ENCODE data around the gene KIRREL3. TPM values are rescaled to one million over a fixed set of nuclear protein-coding genes. Genes with fewer than 3 reads are reported as not detected.

KIRREL3 gene
- total and polyA plus RNA-seq, 2 experiments from 2014 or later = 16.1 to 35.6 TPM

GRCh38 chr11:126800009-126800408, 200.6 kb downstream of the KIRREL3 start:
- DNase-seq = peak; percentile 94

GRCh38 chr11:126797457-126798169, 203.0 kb downstream of the KIRREL3 start:
- 86 to 90% methylated on average over 5 of the region's 5 CpGs for WGBS, 2 experiments (ENCODE audit: low coverage in 1 of 2, low lambda C conversion rate in 2 of 2, missing lambda C conversion rate in 2 of 2)
- Histone ChIP-seq H3K79me2 (ENCODE audit: insufficient read depth) (peaks cover 16% of the 10 kb centered on the region; the same call in 1 of the 2 replicates), H4K20me1 (ENCODE audit: insufficient read depth) (no peaks in the 10 kb centered on the region), H3F3A (ENCODE audit: insufficient read depth) (peaks cover 28% of the 10 kb centered on the region), H3K9me3 (ENCODE audit: low read depth) (no peaks in the 10 kb centered on the region), H3K27ac (no peak overlapping the region), H2AFZ (no peak overlapping the region), H3K4me2 (ENCODE audit: unreplicated experiment) (no peak overlapping the region), H3K27me3 (replicated peaks; ENCODE audit: insufficient read depth) (no peaks in the 10 kb centered on the region), H3K9ac (no peak overlapping the region), H3K9me2 (ENCODE audit: insufficient read depth) (no peaks in the 10 kb centered on the region), H3K4me3 (no peak overlapping the region), H3K36me3 (ENCODE audit: low read depth) (no peaks in the 10 kb centered on the region), H3K4me1 (ENCODE audit: insufficient read depth) (peaks cover 12% of the 10 kb centered on the region)
- TF ChIP-seq EZH2phosphoT487 (IDR thresholded peaks at IDR 0.05; ENCODE audit: insufficient read depth, low read depth) (no peak), EZH2 (IDR thresholded peaks at IDR 0.05; ENCODE audit: insufficient read depth, poor library complexity, severe bottlenecking) (no peak)
- in situ Hi-C loops (cut with MboI) = no loop called here
- DNase-seq = no peak

More at GRCh38 chr11:126800009-126800408, 200.6 kb downstream of the KIRREL3 start:
- no peaks in the 10 kb centered on the region for H4K20me1 ChIP-seq (ENCODE audit: insufficient read depth)
- H2AFZ ChIP-seq = no peak overlapping the region
- H3K4me1 ChIP-seq (ENCODE audit: insufficient read depth) = peaks cover 12% of the 10 kb centered on the region
- H3K4me3 ChIP-seq = no peak overlapping the region
- no peaks in the 10 kb centered on the region for H3K27me3 ChIP-seq (replicated peaks; ENCODE audit: insufficient read depth)
- peaks cover 7% of the 10 kb centered on the region; the same call in 1 of the 2 replicates for H3K79me2 ChIP-seq (ENCODE audit: insufficient read depth)
- in situ Hi-C loops (cut with MboI) = no loop called here
- H3K9ac ChIP-seq = peak overlapping the region; percentile 53
- peak overlapping the region; percentile 78 for H3K27ac ChIP-seq
- H3K9me3 ChIP-seq (ENCODE audit: low read depth) = no peaks in the 10 kb centered on the region
- no peak for TF ChIP-seq EZH2 (IDR thresholded peaks at IDR 0.05; ENCODE audit: insufficient read depth, poor library complexity, severe bottlenecking)
- no peak for TF ChIP-seq EZH2phosphoT487 (IDR thresholded peaks at IDR 0.05; ENCODE audit: insufficient read depth, low read depth)
- no peaks in the 10 kb centered on the region for H3K9me2 ChIP-seq (ENCODE audit: insufficient read depth)
- 6 to 8% methylated on average over 3 of the region's 3 CpGs for WGBS, 2 experiments (ENCODE audit: low coverage in 1 of 2, low lambda C conversion rate in 2 of 2, missing lambda C conversion rate in 2 of 2)
- H3F3A ChIP-seq (ENCODE audit: insufficient read depth) = peaks cover 28% of the 10 kb centered on the region
- H3K36me3 ChIP-seq (ENCODE audit: low read depth) = no peaks in the 10 kb centered on the region
- peak overlapping the region; percentile 52 for H3K4me2 ChIP-seq (ENCODE audit: unreplicated experiment)

- no peaks in the 10 kb centered on the region for H3K36me3 ChIP-seq (ENCODE audit: low read depth)
- H3K4me2 ChIP-seq (ENCODE audit: unreplicated experiment) = no peak overlapping the region
- no peaks in the 10 kb centered on the region for H3K27me3 ChIP-seq (replicated peaks; ENCODE audit: insufficient read depth)
- H3F3A ChIP-seq (ENCODE audit: insufficient read depth) = peaks cover 8% of the 10 kb centered on the region
- in situ Hi-C loops (cut with MboI) = no loop called here
- H4K20me1 ChIP-seq (ENCODE audit: insufficient read depth) = no peaks in the 10 kb centered on the region; the same call in 1 of the 2 replicates
- no peak for DNase-seq
- peaks cover 12% of the 10 kb centered on the region for H3K4me1 ChIP-seq (ENCODE audit: insufficient read depth)
- 94 to 96% methylated on average over 6 of the region's 6 CpGs for WGBS, 2 experiments (ENCODE audit: low coverage in 1 of 2, low lambda C conversion rate in 2 of 2, missing lambda C conversion rate in 2 of 2)
- no peak for TF ChIP-seq EZH2 (IDR thresholded peaks at IDR 0.05; ENCODE audit: insufficient read depth, poor library complexity, severe bottlenecking)
- TF ChIP-seq EZH2phosphoT487 (IDR thresholded peaks at IDR 0.05; ENCODE audit: insufficient read depth, low read depth) = no peak
- no peak overlapping the region for H2AFZ ChIP-seq
- peaks cover 31% of the 10 kb centered on the region; the same call in 1 of the 2 replicates for H3K79me2 ChIP-seq (ENCODE audit: insufficient read depth)
- H3K9ac ChIP-seq = no peak overlapping the region
- H3K9me3 ChIP-seq (ENCODE audit: low read depth) = no peaks in the 10 kb centered on the region
- no peak overlapping the region for H3K4me3 ChIP-seq
- 0 out of 2 replicates have a peak, but pooled peaks cover 3% of the 10 kb centered on the region for H3K9me2 ChIP-seq (ENCODE audit: insufficient read depth)
- H3K27ac ChIP-seq = no peak overlapping the region
Observed at GRCh38 chr11:126793596-126793995, 207.0 kb downstream of the KIRREL3 start.

GRCh38 chr11:126791991-126792390, 208.6 kb downstream of the KIRREL3 start:
- Histone ChIP-seq H3K36me3 (ENCODE audit: low read depth) (no peaks in the 10 kb centered on the region), H4K20me1 (ENCODE audit: insufficient read depth) (no peaks in the 10 kb centered on the region; the same call in 1 of the 2 replicates), H3K4me1 (ENCODE audit: insufficient read depth) (peaks cover 12% of the 10 kb centered on the region), H2AFZ (no peak overlapping the region), H3K9ac (no peak overlapping the region), H3K27me3 (replicated peaks; ENCODE audit: insufficient read depth) (no peaks in the 10 kb centered on the region), H3K9me2 (ENCODE audit: insufficient read depth) (0 out of 2 replicates have a peak, but pooled peaks cover 3% of the 10 kb centered on the region), H3K4me2 (ENCODE audit: unreplicated experiment) (no peak overlapping the region), H3K9me3 (ENCODE audit: low read depth) (no peaks in the 10 kb centered on the region), H3K27ac (no peak overlapping the region), H3K4me3 (no peak overlapping the region), H3F3A (ENCODE audit: insufficient read depth) (peaks cover 4% of the 10 kb centered on the region; the same call in 1 of the 2 replicates), H3K79me2 (ENCODE audit: insufficient read depth) (peaks cover 31% of the 10 kb centered on the region; the same call in 1 of the 2 replicates)
- in situ Hi-C loops (cut with MboI) = no loop called here
- no peak for DNase-seq
- TF ChIP-seq EZH2phosphoT487 (IDR thresholded peaks at IDR 0.05; ENCODE audit: insufficient read depth, low read depth) (no peak), EZH2 (IDR thresholded peaks at IDR 0.05; ENCODE audit: insufficient read depth, poor library complexity, severe bottlenecking) (no peak)
- 60 to 66% methylated on average over 7 of the region's 7 CpGs for WGBS, 2 experiments (ENCODE audit: low coverage in 1 of 2, low lambda C conversion rate in 2 of 2, missing lambda C conversion rate in 2 of 2)
